GM19468 (cell line): Measurements from ENCODE around the gene AP3B1.
"Not testable (repeated sequence)": the region's sequence is repeated elsewhere in the genome, so short reads cannot be mapped to it uniquely, and the experiment has no call there.

Experiments
- ATAC-seq: cut with Tn5 transposase; IDR thresholded peaks from one replicate; pipeline ENCODE4 v1.9.1; 2021; ENCODE audit warnings: mild to moderate bottlenecking, moderate library complexity, moderate number of reproducible peaks; ENCODE audit not compliant: unreplicated experiment; ENCODE audit errors: extremely low read depth

Gene AP3B1

DNA sequence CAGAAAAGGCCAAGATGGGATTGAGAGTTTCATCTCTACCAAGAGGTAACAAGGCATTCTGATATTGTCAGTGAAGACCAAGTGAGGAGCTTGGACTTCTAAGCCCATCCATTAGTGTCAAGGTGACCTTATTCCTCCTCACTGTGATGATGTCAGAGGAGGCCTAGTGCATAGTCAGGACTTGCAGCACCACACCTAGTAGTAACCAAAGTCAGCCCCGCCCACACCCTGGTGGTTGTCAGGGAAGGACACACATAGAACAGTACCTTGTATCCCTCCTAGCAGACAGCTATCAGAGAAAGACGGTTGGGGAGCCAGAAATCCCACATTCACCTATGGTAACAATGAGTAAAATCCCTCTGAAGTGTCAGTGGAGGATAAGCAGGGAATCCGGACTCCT lies 111.7 kb downstream of the AP3B1 start:
- no peak for ATAC-seq

- no peak for ATAC-seq
Measured at GRCh38 chr5:78178356-78178755, 116.1 kb downstream of the AP3B1 start.

DNA sequence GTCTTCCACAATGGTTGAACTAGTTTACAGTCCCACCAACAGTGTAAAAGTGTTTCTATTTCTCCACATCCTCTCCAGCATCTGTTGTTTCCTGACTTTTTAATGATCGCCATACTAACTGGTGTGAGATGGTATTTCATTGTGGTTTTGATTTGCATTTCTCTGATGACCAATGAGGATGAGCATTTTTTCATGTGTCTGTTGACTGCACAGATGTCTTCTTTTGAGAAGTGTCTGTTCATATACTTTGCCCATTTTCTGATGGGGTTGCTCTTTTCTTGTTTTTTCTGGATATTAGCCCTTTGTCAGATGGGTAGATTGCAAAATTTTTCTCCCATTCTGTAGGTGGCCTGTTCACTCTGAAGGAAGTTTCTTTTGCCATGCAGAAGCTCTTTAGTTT lies 124.2 kb downstream of the AP3B1 start:
- ATAC-seq, result not testable (repeated sequence)

DNA sequence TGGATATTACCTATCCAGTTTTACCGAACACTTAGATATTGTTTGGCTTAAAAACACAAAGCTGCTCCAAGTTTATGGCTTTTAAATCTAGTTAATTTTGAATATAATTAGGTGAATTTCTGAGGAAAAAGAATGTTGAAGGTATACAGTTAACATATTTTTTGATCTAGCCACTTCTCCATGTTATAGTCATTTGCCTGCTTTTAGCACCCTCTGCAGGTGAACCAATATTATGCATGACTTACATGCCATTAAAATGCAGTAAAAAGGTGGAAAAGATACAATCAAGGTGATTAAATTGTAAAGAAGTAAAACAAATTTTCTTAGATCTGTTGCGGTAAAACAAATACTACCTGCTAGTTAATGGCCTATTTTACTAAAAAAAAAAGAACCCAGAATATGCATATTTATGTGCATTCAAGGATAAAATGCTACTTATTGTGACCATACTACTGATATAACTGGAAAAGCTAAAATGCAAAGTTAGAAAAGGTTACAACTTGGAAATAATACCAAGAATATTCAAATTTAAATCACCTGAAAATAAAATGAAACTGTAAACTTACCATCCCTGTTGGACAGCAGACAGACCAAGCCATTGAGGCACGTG lies 132.1 kb downstream of the AP3B1 start:
- ATAC-seq, result no peak

DNA sequence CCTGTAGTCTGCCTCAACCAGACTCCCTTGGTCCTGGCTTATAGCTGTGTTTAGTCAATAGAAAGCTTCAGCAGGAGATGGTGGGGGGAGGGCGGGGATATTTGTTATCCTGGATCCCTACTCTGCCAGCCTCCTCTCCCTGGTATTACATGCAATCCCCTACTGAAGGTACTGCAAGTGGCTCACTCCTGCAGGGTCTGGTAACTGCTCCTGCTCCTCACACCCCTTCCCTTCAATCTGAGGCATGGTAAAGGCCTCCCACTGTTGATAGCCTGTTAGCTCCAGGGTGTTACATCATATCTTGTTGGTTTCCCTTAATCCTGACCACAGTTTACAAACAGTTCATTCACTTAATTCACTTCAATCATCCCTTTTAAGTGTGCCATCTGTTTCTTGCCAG lies 137.5 kb downstream of the AP3B1 start:
- ATAC-seq, result no peak

GRCh38 chr5:78151594-78152271 lies 142.8 kb downstream of the AP3B1 start:
- ATAC-seq, result no peak

- ATAC-seq, result no peak
Measured at GRCh38 chr5:78137290-78137689, 157.2 kb downstream of the AP3B1 start.

GRCh38 chr5:78133423-78133822 lies 161.1 kb downstream of the AP3B1 start:
- no peak for ATAC-seq

DNA sequence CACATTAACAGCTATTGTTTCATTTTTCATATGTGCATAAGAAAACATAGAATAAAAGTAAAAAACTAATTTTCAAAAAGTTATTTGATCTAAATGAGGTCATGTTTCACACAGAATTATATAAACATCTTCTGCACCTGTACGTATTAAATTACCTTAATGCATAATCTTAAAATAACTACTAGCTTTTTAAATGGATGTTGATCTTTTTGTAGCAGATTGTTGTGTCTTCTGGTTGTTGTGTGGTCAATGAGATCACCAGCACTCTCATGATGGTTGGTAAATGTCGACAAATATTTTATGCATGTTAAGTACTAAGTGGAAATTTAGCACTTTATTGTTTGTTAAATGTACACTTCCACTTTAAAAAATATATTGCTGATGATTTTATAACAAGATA lies 162.0 kb downstream of the AP3B1 start:
- no peak for ATAC-seq

GRCh38 chr5:78129597-78129996 lies 164.9 kb downstream of the AP3B1 start:
- ATAC-seq, result no peak

GRCh38 chr5:78127875-78128274 lies 166.6 kb downstream of the AP3B1 start:
- ATAC-seq, result no peak

- ATAC-seq, result no peak
Measured at GRCh38 chr5:78126536-78126935, 168.0 kb downstream of the AP3B1 start.

DNA sequence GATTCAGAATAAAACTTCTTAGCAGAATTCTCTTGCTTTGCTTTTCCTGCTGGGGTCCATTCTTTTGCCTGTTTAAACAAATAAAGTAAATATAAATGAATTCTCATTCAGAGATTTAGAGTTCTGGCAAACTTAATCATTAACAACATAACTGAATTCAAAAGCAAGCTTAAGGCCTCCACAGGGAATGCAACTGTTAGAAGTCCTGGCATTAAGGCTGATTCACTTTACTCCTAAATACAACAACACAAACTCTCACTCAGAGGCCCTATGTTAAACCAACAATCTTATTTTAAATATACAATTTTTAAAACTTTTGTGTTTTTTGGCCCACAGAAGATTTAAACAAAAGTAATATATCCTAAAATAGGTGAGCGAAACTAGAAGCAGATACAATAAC lies 178.3 kb downstream of the AP3B1 start:
- no peak for ATAC-seq

- no peak for ATAC-seq
Measured at GRCh38 chr5:78113689-78114264, 180.7 kb downstream of the AP3B1 start.

- no peak for ATAC-seq
Measured at GRCh38 chr5:78112931-78113330, 181.6 kb downstream of the AP3B1 start.

DNA sequence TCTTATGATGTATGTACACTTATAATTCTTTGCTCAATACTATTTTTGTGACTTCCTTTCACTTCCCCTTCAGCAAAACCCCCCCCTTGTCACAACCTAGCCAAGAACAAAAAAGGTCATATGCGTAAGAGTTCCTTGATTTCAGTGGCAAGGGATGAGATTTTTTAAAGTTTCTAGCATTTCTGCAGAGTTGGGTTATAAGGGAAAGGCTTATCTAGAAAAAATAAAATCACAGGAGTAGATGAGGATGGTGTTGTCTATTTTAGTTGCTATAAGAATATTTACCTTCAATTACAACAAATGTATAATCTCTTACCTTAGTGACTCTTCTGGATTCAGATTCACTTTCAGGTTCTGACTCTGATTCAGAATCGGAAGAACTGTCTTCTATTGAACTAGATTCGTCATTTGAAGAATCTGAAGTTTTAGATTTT lies 184.6 kb downstream of the AP3B1 start:
- ATAC-seq, result no peak

- no peak for ATAC-seq
Measured at GRCh38 chr5:78108564-78108963, 185.9 kb downstream of the AP3B1 start.

DNA sequence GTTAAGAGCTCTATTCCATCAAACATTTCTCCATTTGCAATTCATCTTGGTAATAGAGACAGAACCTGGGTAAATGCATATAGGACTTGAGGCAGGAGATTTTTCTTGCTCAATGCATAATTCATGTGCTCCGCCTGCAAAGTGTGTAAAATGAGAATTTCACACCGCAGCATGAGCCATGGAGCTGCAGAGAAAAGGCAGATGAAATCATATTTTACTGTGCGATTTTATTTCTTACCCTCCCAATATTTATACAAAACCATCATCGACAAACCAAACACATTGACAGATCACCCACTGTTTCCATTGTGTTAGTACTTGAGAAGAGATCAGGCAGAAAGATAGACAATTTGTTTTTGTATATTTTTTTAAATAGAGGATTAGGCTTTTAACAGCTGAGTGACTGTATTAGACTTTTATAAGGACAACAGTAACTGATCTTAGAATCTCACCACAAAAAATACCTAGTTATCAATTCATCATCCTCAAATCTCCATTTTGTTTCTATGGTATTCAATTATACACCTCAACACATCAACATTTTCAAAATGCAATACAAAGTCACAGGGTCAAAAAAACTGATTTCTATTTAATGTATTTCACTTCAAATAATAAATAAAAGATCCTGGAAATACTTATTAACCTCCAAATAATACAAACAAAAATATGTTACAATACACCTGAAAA lies 191.1 kb downstream of the AP3B1 start:
- ATAC-seq, result no peak

GRCh38 chr5:78102500-78102899 lies 192.0 kb downstream of the AP3B1 start:
- ATAC-seq, result no peak

- ATAC-seq, result no peak
Measured at GRCh38 chr5:78095125-78095524, 199.4 kb downstream of the AP3B1 start.

DNA sequence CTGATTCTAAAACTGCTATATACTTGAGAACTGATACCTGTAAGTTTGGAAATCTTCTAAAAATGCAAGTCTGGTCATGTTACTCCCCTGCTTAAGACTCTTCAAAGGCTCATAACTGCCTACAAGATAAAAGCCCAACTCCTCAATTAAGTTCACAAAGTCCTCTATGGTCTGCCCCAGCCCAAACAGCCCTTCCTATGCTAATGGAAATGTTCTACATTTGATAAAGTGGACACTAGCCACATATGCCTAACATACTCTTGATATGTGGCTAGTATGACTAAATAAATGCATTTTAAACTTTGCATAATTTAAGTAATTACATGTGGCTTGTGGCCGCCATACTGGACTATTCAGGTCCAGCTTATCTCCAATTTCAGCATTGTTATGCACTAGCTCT lies 204.5 kb downstream of the AP3B1 start:
- no peak for ATAC-seq
